ENCODE data around the gene SPR.

The SPR gene

DNA sequence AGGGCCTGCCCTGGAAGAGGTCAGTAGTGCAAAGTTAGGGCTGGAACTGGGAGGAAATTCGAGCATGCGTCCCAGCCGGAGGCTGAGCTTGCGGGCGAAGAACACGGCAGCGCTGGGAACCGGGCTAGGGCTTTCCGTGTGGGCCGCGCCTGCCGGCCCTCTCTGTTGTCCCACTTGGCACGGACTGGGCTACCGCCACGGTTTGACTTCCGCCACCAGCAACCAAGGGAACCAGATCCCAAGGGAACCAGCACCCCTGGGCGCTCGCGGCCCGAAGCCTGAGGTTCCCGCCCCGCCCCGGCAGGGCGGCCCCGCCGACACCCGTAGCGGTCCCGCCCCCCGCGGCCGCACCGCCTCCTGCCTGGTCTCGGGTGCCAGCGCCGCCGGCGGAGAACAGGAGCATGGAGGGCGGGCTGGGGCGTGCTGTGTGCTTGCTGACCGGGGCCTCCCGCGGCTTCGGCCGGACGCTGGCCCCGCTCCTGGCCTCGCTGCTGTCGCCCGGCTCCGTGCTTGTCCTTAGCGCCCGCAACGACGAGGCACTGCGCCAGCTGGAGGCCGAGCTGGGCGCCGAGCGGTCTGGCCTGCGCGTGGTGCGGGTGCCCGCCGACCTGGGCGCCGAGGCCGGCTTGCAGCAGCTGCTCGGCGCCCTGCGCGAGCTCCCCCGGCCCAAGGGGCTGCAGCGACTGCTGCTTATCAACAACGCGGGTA, at the start of gene SPR (continued):
- TF ChIP-seq, protein P1, sequence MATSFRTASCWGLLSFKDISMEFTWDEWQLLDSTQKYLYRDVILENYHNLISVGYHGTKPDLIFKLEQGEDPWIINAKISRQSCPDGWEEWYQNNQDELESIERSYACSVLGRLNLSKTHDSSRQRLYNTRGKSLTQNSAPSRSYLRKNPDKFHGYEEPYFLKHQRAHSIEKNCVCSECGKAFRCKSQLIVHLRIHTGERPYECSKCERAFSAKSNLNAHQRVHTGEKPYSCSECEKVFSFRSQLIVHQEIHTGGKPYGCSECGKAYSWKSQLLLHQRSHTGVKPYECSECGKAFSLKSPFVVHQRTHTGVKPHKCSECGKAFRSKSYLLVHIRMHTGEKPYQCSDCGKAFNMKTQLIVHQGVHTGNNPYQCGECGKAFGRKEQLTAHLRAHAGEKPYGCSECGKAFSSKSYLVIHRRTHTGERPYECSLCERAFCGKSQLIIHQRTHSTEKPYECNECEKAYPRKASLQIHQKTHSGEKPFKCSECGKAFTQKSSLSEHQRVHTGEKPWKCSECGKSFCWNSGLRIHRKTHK (tag by site-specific recombination; IDR thresholded peaks at IDR 0.05), result no peak
- TF ChIP-seq REPIN1 (tag by site-specific recombination; IDR thresholded peaks at IDR 0.05; ENCODE audit: low read depth) (no peak), ZNF521 (tag by site-specific recombination; IDR thresholded peaks at IDR 0.05) (no peak), TRIM28 (IDR thresholded peaks at IDR 0.05; ENCODE audit: borderline replicate concordance, low read length) (0 out of 2 replicates have a peak, but pooled peaks have one; percentile 30), ZBTB17 (tag by site-specific recombination; IDR thresholded peaks at IDR 0.05) (no peak), ZNF202 (tag by site-specific recombination; IDR thresholded peaks at IDR 0.05; ENCODE audit: borderline replicate concordance) (no peak)

DNA sequence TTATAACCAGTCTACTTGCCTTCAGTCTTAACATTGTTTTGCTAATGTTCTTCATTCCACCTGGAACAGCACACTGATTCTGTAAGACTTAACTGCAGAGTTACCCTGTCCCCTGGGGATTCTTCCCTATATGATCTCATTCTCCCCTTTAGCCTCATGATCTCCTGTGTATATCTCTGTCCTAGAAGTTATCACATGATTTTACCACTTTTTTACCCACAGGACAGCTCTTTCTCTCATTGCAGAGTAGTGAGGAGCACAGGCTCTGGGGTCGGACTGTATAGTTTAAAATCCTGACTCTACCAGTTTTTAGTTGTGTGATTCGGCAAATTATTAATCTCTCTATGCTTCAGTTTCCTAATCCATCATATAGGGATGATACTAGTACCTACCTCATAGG, 47.1 kb upstream of the SPR start:
- Histone ChIP-seq H3K4me1 (ENCODE audit: control insufficient read depth, insufficient read depth, low read length) (no peaks in the 10 kb centered on the region), H3K4me3 (ENCODE audit: low read depth, low read length) (no peak overlapping the region), H3K9me3 (ENCODE audit: control insufficient read depth, insufficient read depth, low read depth, low read length) (no peaks in the 10 kb centered on the region), H3K36me3 (ENCODE audit: control insufficient read depth in 2 of 2, insufficient read depth in 1 of 2, low read length in 2 of 2) (no peaks in the 10 kb centered on the region), H3K27ac (ENCODE audit: extremely low read depth, low read depth, low read length) (no peak overlapping the region)
- TF ChIP-seq TRIM28 (IDR thresholded peaks at IDR 0.05; ENCODE audit: borderline replicate concordance, low read length) (no peak), ZNF585B (tag by site-specific recombination; IDR thresholded peaks at IDR 0.05) (no peak), GLIS1 (tag by site-specific recombination; IDR thresholded peaks at IDR 0.05) (peak; percentile 54), ZBTB17 (tag by site-specific recombination; IDR thresholded peaks at IDR 0.05) (no peak), ZNF146 (tag by site-specific recombination; IDR thresholded peaks at IDR 0.05) (no peak), ZNF629 (tag by site-specific recombination; IDR thresholded peaks at IDR 0.05) (no peak)
- TF ChIP-seq, protein P2, sequence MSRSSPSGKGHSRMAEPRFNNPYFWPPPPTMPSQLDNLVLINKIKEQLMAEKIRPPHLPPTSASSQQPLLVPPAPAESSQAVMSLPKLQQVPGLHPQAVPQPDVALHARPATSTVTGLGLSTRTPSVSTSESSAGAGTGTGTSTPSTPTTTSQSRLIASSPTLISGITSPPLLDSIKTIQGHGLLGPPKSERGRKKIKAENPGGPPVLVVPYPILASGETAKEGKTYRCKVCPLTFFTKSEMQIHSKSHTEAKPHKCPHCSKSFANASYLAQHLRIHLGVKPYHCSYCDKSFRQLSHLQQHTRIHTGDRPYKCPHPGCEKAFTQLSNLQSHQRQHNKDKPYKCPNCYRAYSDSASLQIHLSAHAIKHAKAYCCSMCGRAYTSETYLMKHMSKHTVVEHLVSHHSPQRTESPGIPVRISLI (tag by site-specific recombination; IDR thresholded peaks at IDR 0.05), result 0 out of 2 replicates have a peak, but pooled peaks have one; percentile 35
- TF ChIP-seq, protein P3, sequence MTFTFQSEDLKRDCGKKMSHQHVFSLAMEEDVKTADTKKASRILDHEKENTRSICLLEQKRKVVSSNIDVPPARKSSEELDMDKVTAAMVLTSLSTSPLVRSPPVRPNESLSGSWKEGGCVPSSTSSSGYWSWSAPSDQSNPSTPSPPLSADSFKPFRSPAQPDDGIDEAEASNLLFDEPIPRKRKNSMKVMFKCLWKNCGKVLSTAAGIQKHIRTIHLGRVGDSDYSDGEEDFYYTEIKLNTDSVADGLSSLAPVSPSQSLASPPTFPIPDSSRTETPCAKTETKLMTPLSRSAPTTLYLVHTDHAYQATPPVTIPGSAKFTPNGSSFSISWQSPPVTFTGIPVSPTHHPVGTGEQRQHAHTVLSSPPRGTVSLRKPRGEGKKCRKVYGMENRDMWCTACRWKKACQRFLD (tag by site-specific recombination; IDR thresholded peaks at IDR 0.05), result no peak
- POLR2A ChIA-PET, result interaction anchor here (0.5 kb wide), 1 partner anchor 67 kb away, joined by 3 read pairs; no protein-coding TSS in a partner anchor
- CTCF ChIA-PET, result interaction anchor here (0.6 kb wide), 1 partner anchor 97 kb away, joined by 5 read pairs; no protein-coding TSS in a partner anchor

DNA sequence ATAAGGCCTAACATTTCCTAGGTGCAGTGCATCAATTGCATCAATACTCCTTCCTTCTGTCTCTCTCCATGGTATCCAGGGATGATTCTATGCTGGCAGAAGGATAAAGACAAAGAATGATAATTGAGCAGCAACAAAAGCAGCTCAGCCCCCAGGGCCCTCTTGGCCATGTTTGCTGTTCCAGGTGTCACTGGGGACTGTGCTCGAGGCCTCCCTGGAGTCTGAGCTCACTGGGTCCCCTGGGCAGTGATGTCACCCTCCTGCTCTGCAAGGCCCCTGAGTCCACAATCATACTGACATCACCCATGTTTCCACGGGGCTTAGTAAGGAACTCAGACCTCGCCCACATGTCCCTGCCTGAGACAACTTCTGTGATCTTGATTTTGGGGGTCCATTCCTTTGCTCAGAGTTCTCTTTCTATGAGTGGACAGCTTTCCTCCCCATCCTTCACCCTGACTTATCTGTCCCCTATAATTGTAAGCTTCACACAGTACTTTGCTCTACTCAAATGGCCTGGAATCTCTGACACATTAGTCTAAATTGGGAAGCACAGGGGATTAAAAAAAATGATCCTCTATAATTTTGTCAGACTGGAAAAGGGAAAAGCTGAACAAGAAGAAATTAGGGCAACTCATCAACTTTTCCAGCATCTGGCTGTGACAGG, 45.6 kb upstream of the SPR start:
- Histone ChIP-seq H3K9me3 (ENCODE audit: control insufficient read depth, insufficient read depth, low read depth, low read length) (no peaks in the 10 kb centered on the region), H3K36me3 (ENCODE audit: control insufficient read depth in 2 of 2, insufficient read depth in 1 of 2, low read length in 2 of 2) (no peaks in the 10 kb centered on the region), H3K4me3 (ENCODE audit: low read depth, low read length) (no peak overlapping the region), H3K27ac (ENCODE audit: extremely low read depth, low read depth, low read length) (no peak overlapping the region), H3K4me1 (ENCODE audit: control insufficient read depth, insufficient read depth, low read length) (no peaks in the 10 kb centered on the region)
- ChIA-PET CTCF (interaction anchor here (0.7 to 2.4 kb wide), 6 partner anchors 9 to 259 kb away, joined by 3 to 12 read pairs (median 6); partner anchors contain the start of gene SPR), POLR2A (no interaction called here)
- no peak for TF ChIP-seq ZXDB (tag by site-specific recombination; IDR thresholded peaks at IDR 0.05)
- peak; percentile 82 for TF ChIP-seq ZBTB17 (tag by site-specific recombination; IDR thresholded peaks at IDR 0.05)
- no peak for TF ChIP-seq ZNF37A (tag by site-specific recombination; IDR thresholded peaks at IDR 0.05)
- 0 out of 2 replicates have a peak, but pooled peaks have one; percentile 16 for TF ChIP-seq ZNF558 (tag by site-specific recombination; IDR thresholded peaks at IDR 0.05)
- TF ChIP-seq ZNF366 (tag by site-specific recombination; conservative IDR thresholded peaks at IDR 0.05), result peak; percentile 48
- peak; percentile 59 for TF ChIP-seq SP7 (tag by site-specific recombination; IDR thresholded peaks at IDR 0.05)
- no peak for TF ChIP-seq ZBTB7A (tag by site-specific recombination; IDR thresholded peaks at IDR 0.05; ENCODE audit: low read depth)
- no peak for TF ChIP-seq MZF1 (tag by site-specific recombination; IDR thresholded peaks at IDR 0.05; ENCODE audit: borderline replicate concordance)
- peak; percentile 70 for TF ChIP-seq ZNF335 (tag by site-specific recombination; conservative IDR thresholded peaks at IDR 0.05)
- TF ChIP-seq, protein P4, sequence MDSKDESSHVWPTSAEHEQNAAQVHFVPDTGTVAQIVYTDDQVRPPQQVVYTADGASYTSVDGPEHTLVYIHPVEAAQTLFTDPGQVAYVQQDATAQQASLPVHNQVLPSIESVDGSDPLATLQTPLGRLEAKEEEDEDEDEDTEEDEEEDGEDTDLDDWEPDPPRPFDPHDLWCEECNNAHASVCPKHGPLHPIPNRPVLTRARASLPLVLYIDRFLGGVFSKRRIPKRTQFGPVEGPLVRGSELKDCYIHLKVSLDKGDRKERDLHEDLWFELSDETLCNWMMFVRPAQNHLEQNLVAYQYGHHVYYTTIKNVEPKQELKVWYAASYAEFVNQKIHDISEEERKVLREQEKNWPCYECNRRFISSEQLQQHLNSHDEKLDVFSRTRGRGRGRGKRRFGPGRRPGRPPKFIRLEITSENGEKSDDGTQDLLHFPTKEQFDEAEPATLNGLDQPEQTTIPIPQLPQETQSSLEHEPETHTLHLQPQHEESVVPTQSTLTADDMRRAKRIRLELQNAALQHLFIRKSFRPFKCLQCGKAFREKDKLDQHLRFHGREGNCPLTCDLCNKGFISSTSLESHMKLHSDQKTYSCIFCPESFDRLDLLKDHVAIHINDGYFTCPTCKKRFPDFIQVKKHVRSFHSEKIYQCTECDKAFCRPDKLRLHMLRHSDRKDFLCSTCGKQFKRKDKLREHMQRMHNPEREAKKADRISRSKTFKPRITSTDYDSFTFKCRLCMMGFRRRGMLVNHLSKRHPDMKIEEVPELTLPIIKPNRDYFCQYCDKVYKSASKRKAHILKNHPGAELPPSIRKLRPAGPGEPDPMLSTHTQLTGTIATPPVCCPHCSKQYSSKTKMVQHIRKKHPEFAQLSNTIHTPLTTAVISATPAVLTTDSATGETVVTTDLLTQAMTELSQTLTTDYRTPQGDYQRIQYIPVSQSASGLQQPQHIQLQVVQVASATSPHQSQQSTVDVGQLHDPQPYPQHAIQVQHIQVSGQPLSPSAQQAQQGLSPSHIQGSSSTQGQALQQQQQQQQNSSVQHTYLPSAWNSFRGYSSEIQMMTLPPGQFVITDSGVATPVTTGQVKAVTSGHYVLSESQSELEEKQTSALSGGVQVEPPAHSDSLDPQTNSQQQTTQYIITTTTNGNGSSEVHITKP (tag by site-specific recombination; IDR thresholded peaks at IDR 0.05), result 0 out of 2 replicates have a peak, but pooled peaks have one; percentile 11
- TF ChIP-seq KLF8 (tag by site-specific recombination; IDR thresholded peaks at IDR 0.05), result 0 out of 2 replicates have a peak, but pooled peaks have one; percentile 33

Data from HEK293 (cell line).